ENCODE data around the gene INAFM1.

The INAFM1 gene

GRCh38 chr19:47309608-47310007, 34.9 kb downstream of the INAFM1 start, which contains the start of gene C5AR1:
Gene C5AR1 (plus strand): TSS chr19:47309861. CDS start chr19:47309896, 35 bp downstream.
- Histone ChIP-seq H3K4me1 (ENCODE audit: insufficient read depth, low read length, severe bottlenecking) (no peaks in the 10 kb centered on the region), H3K27me3 (ENCODE audit: insufficient read depth, low read length) (no peaks in the 10 kb centered on the region; the same call in 1 of the 2 replicates), H3K27ac (ENCODE audit: low read depth, low read length, poor library complexity, severe bottlenecking) (no peak within 1 kb of the TSS), H4K20me1 (ENCODE audit: insufficient read depth, low read length) (no peaks in the 10 kb centered on the region), H3F3A (ENCODE audit: insufficient read depth, low read length) (no peaks in the 10 kb centered on the region), H3K9me2 (ENCODE audit: low read depth, low read length) (no peaks in the 10 kb centered on the region), H2AFZ (ENCODE audit: low read length) (no peak within 1 kb of the TSS), H3K4me3 (ENCODE audit: low read depth, low read length, poor library complexity, severe bottlenecking) (no peak within 1 kb of the TSS), H3K36me3 (ENCODE audit: insufficient read depth, low read length) (no peaks in the 10 kb centered on the region), H3K4me2 (ENCODE audit: low read length) (no peak within 1 kb of the TSS), H3K9ac (ENCODE audit: low read length) (no peak within 1 kb of the TSS), H3K79me2 (ENCODE audit: insufficient read depth, low read length) (no peaks in the 10 kb centered on the region), H3K9me3 (ENCODE audit: low read length) (no peaks in the 10 kb centered on the region)
- TF ChIP-seq CTCF (IDR thresholded peaks at IDR 0.05; ENCODE audit: low read length) (no peak), EZH2 (IDR thresholded peaks at IDR 0.05; ENCODE audit: borderline replicate concordance, low read length) (no peak)

GRCh38 chr19:47310323-47310722, 35.6 kb downstream of the INAFM1 start:
- H3K79me2 ChIP-seq (ENCODE audit: insufficient read depth, low read length) = no peaks in the 10 kb centered on the region
- H3F3A ChIP-seq (ENCODE audit: insufficient read depth, low read length) = no peaks in the 10 kb centered on the region
- no peak overlapping the region for H3K4me3 ChIP-seq (ENCODE audit: low read depth, low read length, poor library complexity, severe bottlenecking)
- no peaks in the 10 kb centered on the region for H3K9me2 ChIP-seq (ENCODE audit: low read depth, low read length)
- H3K4me2 ChIP-seq (ENCODE audit: low read length) = no peak overlapping the region
- H3K27ac ChIP-seq (ENCODE audit: low read depth, low read length, poor library complexity, severe bottlenecking) = no peak overlapping the region
- TF ChIP-seq CTCF (IDR thresholded peaks at IDR 0.05; ENCODE audit: low read length) (no peak), EZH2 (IDR thresholded peaks at IDR 0.05; ENCODE audit: borderline replicate concordance, low read length) (no peak)
- H3K27me3 ChIP-seq (ENCODE audit: insufficient read depth, low read length) = no peaks in the 10 kb centered on the region; the same call in 1 of the 2 replicates
- no peaks in the 10 kb centered on the region for H4K20me1 ChIP-seq (ENCODE audit: insufficient read depth, low read length)
- H3K36me3 ChIP-seq (ENCODE audit: insufficient read depth, low read length) = no peaks in the 10 kb centered on the region
- H2AFZ ChIP-seq (ENCODE audit: low read length) = no peak overlapping the region
- H3K4me1 ChIP-seq (ENCODE audit: insufficient read depth, low read length, severe bottlenecking) = no peaks in the 10 kb centered on the region
- no peaks in the 10 kb centered on the region for H3K9me3 ChIP-seq (ENCODE audit: low read length)
- no peak overlapping the region for H3K9ac ChIP-seq (ENCODE audit: low read length)

GRCh38 chr19:47310819-47311218, 36.1 kb downstream of the INAFM1 start:
- no peak for TF ChIP-seq EZH2 (IDR thresholded peaks at IDR 0.05; ENCODE audit: borderline replicate concordance, low read length)
- TF ChIP-seq CTCF (IDR thresholded peaks at IDR 0.05; ENCODE audit: low read length) = no peak
- no peaks in the 10 kb centered on the region for H3K79me2 ChIP-seq (ENCODE audit: insufficient read depth, low read length)
- no peak overlapping the region for H3K4me3 ChIP-seq (ENCODE audit: low read depth, low read length, poor library complexity, severe bottlenecking)
- H3K36me3 ChIP-seq (ENCODE audit: insufficient read depth, low read length) = no peaks in the 10 kb centered on the region
- H3K9me3 ChIP-seq (ENCODE audit: low read length) = no peaks in the 10 kb centered on the region
- H3K9me2 ChIP-seq (ENCODE audit: low read depth, low read length) = no peaks in the 10 kb centered on the region
- no peaks in the 10 kb centered on the region; the same call in 1 of the 2 replicates for H3K27me3 ChIP-seq (ENCODE audit: insufficient read depth, low read length)
- H3K9ac ChIP-seq (ENCODE audit: low read length) = no peak overlapping the region
- no peaks in the 10 kb centered on the region for H3F3A ChIP-seq (ENCODE audit: insufficient read depth, low read length)
- no peak overlapping the region for H3K4me2 ChIP-seq (ENCODE audit: low read length)
- no peak overlapping the region for H3K27ac ChIP-seq (ENCODE audit: low read depth, low read length, poor library complexity, severe bottlenecking)
- H3K4me1 ChIP-seq (ENCODE audit: insufficient read depth, low read length, severe bottlenecking) = no peaks in the 10 kb centered on the region
- H4K20me1 ChIP-seq (ENCODE audit: insufficient read depth, low read length) = no peaks in the 10 kb centered on the region
- H2AFZ ChIP-seq (ENCODE audit: low read length) = no peak overlapping the region
